NCI-H187 treated with DMSO at 0.1 percent for 48 hours (cell line): Measurements from ENCODE around the gene C4orf50.
"Not testable (repeated sequence)": the region's sequence is repeated elsewhere in the genome, so short reads cannot be mapped to it uniquely, and the experiment has no call there.

Source experiments
- DNase-seq: peaks from one replicate; lab custom pipeline; 2025; lab: John Stamatoyannopoulos, UW

The C4orf50 gene

GRCh38 chr4:5858020-5858769, 160.0 kb downstream of the C4orf50 start:
- DNase-seq: no peak

DNA sequence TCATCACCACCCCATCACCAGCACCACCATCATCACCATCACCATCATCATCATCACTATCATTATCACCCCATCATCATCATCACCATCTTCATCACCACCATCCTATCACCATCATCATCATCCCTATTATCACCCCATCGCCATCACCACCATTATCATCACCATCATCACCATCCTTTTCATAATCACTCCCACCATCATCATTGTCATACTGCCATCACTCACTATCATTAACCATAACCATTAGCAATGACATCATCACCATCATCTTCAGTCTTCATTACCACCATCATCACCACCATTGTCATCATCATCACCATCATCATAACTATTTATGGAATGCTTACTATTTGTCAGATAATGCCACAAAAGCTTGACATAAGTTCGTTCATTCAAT, 161.0 kb downstream of the C4orf50 start:
- no peak for DNase-seq

- not testable (repeated sequence) for DNase-seq
These were observed 161.9 kb downstream of the C4orf50 start for GRCh38 chr4:5856362-5856761.

DNA sequence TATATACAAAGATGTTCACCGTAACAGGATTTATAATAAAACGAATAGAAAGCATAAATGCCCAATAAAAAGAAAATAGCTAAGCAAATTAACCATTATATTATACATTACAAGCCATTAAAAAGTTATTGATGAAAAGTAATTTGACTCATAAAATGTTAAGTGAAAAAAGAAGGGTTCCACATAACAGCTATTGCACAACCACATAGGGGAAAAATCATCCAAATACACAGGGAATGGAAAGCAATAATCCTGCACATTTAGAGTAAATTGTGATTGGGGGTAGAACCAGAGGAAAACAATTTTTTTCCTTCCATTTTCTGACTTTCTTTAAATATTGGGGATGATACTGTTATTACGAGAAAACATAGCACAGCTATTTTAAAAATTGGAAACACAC, 163.3 kb downstream of the C4orf50 start:
- no peak for DNase-seq

DNA sequence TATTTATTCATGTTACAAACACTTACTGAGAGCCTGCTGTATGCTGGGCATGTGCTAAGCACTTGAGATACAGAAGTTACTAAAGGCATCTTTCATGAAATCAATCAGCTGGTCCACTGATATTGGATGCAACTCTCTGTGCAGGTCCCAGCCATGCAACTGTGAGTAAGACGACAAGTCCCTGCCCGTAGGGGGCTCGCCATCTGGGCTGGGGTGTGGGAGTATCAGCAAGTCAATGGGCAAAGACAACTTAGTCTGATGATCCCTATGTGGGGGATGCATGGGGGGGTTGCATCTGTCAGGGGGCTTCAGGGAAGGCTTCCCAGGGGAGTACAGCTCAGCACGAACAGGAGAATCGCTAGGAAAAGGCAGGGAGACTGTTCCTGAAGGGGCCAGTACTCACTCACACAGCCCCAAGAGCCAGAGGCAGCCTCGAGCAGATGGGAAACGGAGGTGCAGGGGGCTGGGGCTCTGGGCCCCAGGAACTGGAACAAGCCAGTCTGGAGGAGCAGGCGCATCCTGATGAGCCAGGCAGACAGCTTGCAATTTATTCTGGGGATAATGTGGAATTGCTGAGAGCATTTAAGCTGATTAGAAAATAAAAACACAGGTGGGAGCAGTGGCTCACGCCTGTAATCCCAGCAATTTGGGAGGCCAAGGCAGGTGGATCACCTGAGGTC, 165.6 kb downstream of the C4orf50 start:
- DNase-seq: no peak

- no peak for DNase-seq
These were observed 166.5 kb downstream of the C4orf50 start for GRCh38 chr4:5851637-5852301.
